GM06990 (cell line): ENCODE data around the gene APCS.

Experiments used
- DNase-seq: peaks from one replicate; pipeline ENCODE4 v3.0.0-alpha.2; 2011; ENCODE audit not compliant: insufficient read length; ENCODE audit errors: extremely low read depth
- H3K27me3 ChIP-seq: replicated peaks from 2 replicates; pipeline ENCODE4 v1.6.0; 2011; ENCODE audit warnings: low read length; ENCODE audit not compliant: control insufficient read depth, insufficient read depth
- H3K36me3 ChIP-seq: 2 replicates; pipeline ENCODE4 v1.5.1; 2011; ENCODE audit warnings: low read length; ENCODE audit not compliant: control insufficient read depth, insufficient read depth
- H3K4me3 ChIP-seq: replicated peaks from 2 replicates; pipeline ENCODE4 v1.5.1; 2011; ENCODE audit warnings: low read depth, mild to moderate bottlenecking, control low read depth, low read length
- CTCF ChIP-seq: IDR thresholded peaks from 2 replicates; pipeline ENCODE4 v1.5.1; 2011; ENCODE audit warnings: low read length, control low read depth, mild to moderate bottlenecking, inconsistent platforms; ENCODE audit not compliant: insufficient read depth, poor library complexity, severe bottlenecking

APCS gene

GRCh38 chr1:159584536-159584935 lies 3.1 kb upstream of the APCS start:
- no peak overlapping the region for H3K4me3 ChIP-seq
- H3K27me3 ChIP-seq: no peaks in the 10 kb centered on the region; the same call in 1 of the 2 replicates
- TF ChIP-seq CTCF: no peak
- H3K36me3 ChIP-seq: no peaks in the 10 kb centered on the region
- no peak for DNase-seq

- no peaks in the 10 kb centered on the region for H3K36me3 ChIP-seq
- H3K27me3 ChIP-seq: no peaks in the 10 kb centered on the region; the same call in 1 of the 2 replicates
- no peak for TF ChIP-seq CTCF
- H3K4me3 ChIP-seq: no peak overlapping the region
- no peak for DNase-seq
Measured at GRCh38 chr1:159591981-159592380, 4.4 kb downstream of the APCS start.

- Histone ChIP-seq H3K27me3 (no peaks in the 10 kb centered on the region), H3K4me3 (no peak overlapping the region), H3K36me3 (no peaks in the 10 kb centered on the region)
- TF ChIP-seq CTCF: no peak
- DNase-seq: no peak
Measured at GRCh38 chr1:159594625-159595405, 7.2 kb downstream of the APCS start.

- TF ChIP-seq CTCF: no peak
- DNase-seq: no peak
- H3K36me3 ChIP-seq: no peaks in the 10 kb centered on the region
- no peak overlapping the region for H3K4me3 ChIP-seq
- no peaks in the 10 kb centered on the region; the same call in 1 of the 2 replicates for H3K27me3 ChIP-seq
Measured at GRCh38 chr1:159598196-159598595, 10.6 kb downstream of the APCS start.

- no peaks in the 10 kb centered on the region; the same call in 1 of the 2 replicates for H3K27me3 ChIP-seq
Measured at GRCh38 chr1:159600894-159601293, 13.3 kb downstream of the APCS start.

More at GRCh38 chr1:159600894-159601293, 13.3 kb downstream of the APCS start:
- TF ChIP-seq CTCF: no peak
- H3K4me3 ChIP-seq: no peak overlapping the region
- H3K36me3 ChIP-seq: no peaks in the 10 kb centered on the region
- no peak for DNase-seq
